GM18951 (cell line): ENCODE data around the gene ARID4A.
"Not testable (repeated sequence)": the region's sequence is repeated elsewhere in the genome, so short reads cannot be mapped to it uniquely, and the experiment has no call there.

Source experiments
- POLR2A ChIP-seq: IDR thresholded peaks from 4 replicates; pipeline ENCODE4 v1.6.1; 2011; ENCODE audit warnings: mild to moderate bottlenecking; ENCODE audit not compliant: insufficient read length, insufficient read depth; ENCODE audit errors: extremely low read depth
- in situ Hi-C: fragments of 300-500 bp; cut with MboI; formaldehyde crosslinking; loops from one replicate; pipeline ENCODE4 v1.12.0; 2022; ENCODE audit warnings: low sequenced_read_pairs, mixed read lengths, inconsistent platforms; ENCODE audit not compliant: unreplicated experiment

Gene ARID4A, protein sequence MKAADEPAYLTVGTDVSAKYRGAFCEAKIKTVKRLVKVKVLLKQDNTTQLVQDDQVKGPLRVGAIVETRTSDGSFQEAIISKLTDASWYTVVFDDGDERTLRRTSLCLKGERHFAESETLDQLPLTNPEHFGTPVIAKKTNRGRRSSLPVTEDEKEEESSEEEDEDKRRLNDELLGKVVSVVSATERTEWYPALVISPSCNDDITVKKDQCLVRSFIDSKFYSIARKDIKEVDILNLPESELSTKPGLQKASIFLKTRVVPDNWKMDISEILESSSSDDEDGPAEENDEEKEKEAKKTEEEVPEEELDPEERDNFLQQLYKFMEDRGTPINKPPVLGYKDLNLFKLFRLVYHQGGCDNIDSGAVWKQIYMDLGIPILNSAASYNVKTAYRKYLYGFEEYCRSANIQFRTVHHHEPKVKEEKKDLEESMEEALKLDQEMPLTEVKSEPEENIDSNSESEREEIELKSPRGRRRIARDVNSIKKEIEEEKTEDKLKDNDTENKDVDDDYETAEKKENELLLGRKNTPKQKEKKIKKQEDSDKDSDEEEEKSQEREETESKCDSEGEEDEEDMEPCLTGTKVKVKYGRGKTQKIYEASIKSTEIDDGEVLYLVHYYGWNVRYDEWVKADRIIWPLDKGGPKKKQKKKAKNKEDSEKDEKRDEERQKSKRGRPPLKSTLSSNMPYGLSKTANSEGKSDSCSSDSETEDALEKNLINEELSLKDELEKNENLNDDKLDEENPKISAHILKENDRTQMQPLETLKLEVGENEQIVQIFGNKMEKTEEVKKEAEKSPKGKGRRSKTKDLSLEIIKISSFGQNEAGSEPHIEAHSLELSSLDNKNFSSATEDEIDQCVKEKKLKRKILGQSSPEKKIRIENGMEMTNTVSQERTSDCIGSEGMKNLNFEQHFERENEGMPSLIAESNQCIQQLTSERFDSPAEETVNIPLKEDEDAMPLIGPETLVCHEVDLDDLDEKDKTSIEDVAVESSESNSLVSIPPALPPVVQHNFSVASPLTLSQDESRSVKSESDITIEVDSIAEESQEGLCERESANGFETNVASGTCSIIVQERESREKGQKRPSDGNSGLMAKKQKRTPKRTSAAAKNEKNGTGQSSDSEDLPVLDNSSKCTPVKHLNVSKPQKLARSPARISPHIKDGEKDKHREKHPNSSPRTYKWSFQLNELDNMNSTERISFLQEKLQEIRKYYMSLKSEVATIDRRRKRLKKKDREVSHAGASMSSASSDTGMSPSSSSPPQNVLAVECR

DNA sequence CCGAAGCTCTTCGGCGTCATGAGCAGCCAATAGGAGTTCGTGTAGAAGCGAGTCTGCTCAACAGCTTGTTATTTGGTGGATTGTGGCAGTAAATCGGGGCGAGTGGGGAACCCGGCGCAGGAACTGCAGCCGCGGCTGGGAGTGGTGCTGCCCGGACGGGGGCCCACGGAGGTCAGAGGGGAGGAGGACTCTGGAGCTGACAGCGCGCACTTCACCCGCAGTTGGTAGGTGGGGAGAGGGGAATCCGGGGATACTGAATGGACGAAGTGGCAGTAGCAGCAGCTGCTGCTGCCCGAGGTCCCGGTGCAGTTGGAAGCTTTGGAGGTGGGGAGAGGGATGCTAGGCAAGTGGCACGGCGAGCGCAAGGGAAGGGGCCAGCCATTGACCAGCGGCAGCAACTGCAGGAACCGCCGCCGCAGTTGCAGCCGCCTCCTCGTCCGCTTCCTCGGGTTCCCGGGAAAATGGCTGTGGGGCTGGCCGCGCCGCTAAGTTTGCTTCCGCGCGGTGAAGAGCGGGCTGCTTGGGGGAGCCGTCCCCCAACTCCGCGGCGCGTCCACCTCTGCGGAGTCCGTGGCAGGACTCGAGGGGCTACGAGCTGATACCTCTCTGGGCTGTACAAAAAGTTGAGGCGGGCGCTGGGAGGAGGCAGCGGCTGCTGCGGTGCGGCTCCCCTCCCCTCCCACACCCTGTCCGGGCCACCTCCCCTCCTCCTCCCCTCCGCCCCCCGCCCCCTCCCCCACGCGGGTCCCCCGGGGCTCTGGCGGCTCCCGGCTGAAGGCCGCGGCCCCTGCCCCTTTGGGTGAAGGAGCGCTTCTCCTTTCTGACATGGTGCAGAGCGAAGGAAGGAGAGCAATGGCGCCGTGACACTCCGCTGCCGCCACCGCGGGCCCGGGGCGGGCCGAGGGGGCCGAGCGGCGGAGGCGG, at the start of gene ARID4A:
TSS of gene ARID4A (plus strand) at position 79 of the 924 bp plus-strand sequence. CDS start 1,300 bp downstream, outside the sequence.
- TF ChIP-seq POLR2A = peak; percentile 27
- in situ Hi-C loops = no loop called here

DNA sequence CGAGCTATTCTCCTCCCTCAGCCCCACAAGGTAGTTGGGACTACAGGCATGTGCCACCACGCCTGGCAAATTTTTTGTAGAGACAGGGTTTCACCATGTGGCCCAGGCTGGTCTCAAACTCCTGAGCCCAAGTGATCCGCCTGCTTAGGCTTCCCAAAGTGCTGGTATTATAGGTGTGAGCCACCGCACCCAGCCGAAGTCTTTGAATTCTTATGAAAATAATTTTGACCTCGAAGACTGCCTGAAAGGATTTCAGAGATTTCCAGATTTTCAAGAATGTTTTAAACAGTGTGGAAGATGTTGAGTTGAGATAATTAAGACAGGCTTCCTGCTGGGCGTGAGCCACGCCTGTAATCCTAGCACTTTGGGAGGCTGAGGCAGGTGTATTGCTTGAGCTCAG, 48.7 kb upstream of the ARID4A start:
- no peak for TF ChIP-seq POLR2A
- in situ Hi-C loops = no loop called here

DNA sequence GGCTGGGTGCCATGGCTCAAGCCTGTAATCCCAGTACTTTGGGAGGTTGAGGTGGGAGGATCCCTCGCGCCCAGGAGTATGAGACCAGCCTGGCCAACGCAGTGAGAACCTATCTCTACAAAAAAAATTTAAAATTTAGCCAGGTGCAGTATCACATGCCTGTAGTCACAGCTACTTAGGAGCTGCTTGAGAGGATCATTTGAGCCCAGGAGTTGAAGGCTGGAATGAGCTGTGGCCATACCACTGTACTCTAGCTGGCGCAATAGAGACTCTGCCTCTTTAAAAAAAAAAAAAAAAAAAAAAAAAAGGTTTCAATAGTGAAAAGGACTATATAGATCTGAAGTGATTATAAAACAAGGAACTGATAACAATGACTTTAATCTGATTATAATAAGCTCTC, 40.2 kb upstream of the ARID4A start:
- no peak for TF ChIP-seq POLR2A
- in situ Hi-C loops = no loop called here

DNA sequence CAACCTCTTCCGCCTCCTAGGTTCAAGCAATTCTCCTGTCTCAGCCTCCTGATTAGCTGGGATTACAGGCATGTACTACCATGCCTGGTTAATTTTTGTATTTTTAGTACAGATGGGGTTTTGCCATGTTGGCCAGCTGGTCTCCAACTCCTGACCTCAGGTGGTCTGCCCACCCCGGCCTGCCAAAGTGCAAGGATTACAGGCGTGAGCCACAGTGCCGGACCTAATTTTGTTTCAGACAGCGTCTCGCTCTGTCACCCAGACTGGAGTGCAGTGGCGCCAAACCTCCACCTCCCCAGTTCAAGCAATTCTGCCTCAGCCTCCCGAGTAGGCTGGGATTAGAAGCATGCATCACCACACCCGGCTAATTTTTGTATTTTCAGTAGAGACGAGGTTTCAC, 36.4 kb upstream of the ARID4A start:
- in situ Hi-C loops = not testable (repeated sequence)

DNA sequence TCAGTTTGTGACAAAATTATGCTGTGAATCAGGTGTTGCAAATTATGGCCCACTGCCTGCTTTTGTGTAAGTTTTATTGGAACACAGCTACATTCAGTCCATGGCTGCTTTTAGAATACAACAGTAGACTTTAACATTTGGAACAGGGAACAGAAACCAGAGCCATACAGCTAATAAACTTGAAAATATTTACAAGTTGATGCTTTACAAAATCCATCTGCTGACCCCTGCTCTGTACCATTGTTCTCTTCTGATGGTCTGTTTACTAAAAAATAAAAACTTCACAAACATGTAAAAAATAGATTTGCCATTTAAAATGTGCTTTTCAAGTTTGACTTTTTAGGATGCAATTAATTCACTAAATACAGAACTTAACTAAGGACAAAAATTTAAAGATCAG, 33.0 kb upstream of the ARID4A start:
- no peak for TF ChIP-seq POLR2A
- in situ Hi-C loops = no loop called here

DNA sequence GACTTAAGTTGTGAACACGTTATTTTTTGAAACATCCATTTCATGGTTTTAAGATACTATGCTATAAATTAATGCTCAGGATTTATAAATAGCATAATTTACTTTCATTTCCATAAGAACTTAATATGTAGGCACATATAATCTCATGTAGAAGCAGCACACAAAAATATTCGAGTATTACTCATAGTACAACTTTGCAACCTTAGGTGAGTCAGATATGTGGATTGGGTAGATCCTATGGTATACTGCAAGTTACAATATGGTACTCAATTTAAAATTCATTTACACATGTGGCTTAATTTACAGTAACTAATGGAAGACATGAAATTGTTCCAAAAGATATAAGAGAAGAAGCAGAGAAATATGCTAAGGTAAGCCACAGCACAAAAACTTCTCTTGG, 27.7 kb upstream of the ARID4A start:
- no peak for TF ChIP-seq POLR2A
- in situ Hi-C loops = no loop called here

DNA sequence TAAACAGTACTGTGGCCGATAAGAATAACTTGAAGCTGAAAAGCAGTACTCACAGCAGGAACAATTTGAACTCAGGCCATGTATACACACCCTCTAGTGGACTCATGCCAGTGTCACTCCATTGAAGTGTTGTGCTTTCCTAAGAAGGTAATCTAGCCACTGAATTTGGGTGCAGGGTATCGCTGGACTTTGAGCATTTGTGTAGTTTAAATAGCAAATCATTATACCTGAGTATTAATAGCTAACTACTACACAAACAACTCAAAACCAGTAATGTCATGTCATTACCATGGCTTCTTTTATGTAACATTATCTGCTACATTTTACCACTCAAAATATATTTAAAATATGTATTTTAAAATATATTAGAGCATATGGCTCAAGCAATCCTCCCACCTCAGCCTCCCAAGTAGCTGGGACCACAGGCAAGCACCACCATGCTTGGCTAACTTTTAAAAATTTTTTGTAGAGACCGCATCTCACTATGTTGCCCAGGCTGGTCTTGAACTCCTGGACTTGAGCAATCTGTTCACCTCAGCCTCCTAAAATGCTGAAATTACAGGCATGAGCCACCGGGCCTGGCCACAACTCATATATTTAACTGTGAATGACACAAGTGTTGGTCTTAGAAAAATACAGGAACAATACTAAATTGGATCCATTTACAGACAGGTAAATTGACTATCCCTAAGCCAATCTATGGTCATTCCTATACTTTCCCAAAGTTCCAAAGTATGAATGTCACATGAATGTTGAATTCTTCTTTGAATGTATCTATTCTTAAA, 25.6 kb upstream of the ARID4A start:
- in situ Hi-C loops = no loop called here
- peak; percentile 10 for TF ChIP-seq POLR2A

DNA sequence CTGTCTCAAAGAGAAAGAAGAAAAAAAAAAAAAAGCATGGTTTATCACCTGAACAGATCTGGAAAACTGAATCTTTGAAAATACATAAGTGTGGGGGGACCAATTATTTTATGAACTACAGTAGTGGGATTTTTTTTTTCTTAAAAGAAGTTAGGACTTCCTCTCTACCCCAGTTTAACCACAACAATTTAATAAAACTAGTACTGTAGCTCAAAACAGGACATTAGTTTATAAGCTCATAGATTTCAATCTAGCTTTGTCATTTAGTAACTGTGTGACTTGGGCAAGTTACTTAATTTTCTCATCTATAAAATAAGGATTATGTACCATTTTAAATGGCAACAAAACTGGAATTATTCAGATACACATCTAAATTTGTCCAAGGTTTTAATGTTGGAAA, 23.5 kb upstream of the ARID4A start:
- in situ Hi-C loops = no loop called here
- no peak for TF ChIP-seq POLR2A

DNA sequence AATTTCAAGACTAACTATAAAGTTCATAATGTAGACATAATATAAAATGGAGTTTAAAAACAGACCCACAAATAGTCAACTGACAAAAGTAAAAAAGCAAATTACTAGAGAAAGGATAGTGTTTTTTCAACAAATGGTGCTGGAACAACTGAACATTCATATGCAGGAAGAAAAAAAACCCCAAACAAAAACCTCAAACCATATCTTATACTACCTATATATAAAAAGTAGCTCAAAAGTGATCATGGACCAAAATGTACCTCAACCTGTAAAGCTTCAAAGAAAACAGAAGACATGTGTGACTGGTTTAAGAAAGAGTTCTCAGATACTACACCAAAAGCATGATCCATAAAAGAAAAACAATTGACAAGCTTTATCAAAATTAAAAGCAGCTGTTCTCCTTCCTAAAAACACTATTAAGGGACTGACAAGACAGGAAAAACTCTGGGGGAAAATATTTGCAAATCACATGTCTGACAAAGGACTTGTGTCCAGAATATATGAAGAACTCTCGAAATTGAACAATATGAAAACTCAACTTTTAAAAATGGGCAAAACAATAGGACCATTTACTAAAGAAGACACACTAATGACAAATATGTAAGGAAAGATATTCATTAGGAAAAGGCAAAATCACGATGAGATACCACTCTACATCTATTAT, 22.7 kb upstream of the ARID4A start:
- TF ChIP-seq POLR2A = no peak
- in situ Hi-C loops = no loop called here

DNA sequence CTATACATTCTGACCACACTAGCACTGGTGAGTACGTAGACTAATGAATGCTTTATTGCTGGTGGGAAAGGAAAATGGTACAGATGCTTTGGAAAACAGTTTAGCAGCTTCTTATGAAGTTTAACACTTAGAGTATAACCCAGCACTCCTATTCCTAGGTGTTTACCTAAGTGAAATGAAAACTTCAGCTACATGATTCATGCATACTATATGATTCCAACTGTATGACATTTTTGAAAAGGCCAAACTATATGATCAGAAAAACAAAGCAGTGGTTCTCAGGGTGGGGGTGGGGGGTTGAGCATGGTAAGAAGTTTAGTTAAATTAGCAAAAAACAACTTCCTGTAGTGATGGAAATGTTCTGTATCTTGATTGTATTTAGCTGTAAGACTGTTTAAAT, 22.1 kb upstream of the ARID4A start:
- in situ Hi-C loops = no loop called here
- no peak for TF ChIP-seq POLR2A

DNA sequence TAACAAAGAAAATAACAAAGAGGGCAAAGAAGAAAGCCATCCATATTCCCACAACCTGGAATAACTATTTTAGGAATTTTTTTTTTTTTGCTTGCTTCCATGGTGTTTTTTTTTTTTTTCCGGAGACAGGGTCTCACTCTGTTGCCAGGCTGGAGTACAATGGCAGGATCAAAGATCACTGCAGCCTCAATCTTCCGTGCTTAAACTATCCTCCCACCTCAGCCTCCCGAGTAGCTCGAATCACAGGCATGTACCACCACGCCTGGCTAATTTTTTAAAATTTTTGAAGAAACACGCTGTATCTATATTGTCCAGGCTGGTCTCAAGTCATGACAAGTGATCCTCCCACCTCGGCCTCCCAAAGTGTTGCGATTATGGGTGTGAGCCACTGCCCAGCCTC, 20.2 kb upstream of the ARID4A start:
- TF ChIP-seq POLR2A = no peak
- in situ Hi-C loops = no loop called here
